Left ventricle myocardium inferior (tissue), 1 donor: ENCODE data around the gene EIF2S2. TPM values are rescaled to one million over a fixed set of nuclear protein-coding genes. Genes with fewer than 3 reads are reported as not detected.
"Not testable (repeated sequence)": the region's sequence is repeated elsewhere in the genome, so short reads cannot be mapped to it uniquely, and the experiment has no call there.

ENCODE experiments used
- DNase-seq: peaks from one replicate; pipeline ENCODE4 v3.0.0-alpha.2; 2020
- H3K27ac ChIP-seq: fragments of 200-600 bp; replicated peaks from 2 replicates; pipeline ENCODE4 v1.8.0; 2021
- H3K27me3 ChIP-seq: fragments of 200-600 bp; 2 replicates; pipeline ENCODE4 v1.8.0; 2021; ENCODE audit warnings: low read depth
- H3K36me3 ChIP-seq: fragments of 200-600 bp; 2 replicates; pipeline ENCODE4 v1.8.0; 2021
- H3K4me1 ChIP-seq: fragments of 200-600 bp; 2 replicates; pipeline ENCODE4 v1.8.0; 2021
- H3K4me3 ChIP-seq: fragments of 200-600 bp; 2 replicates; pipeline ENCODE4 v1.8.0; 2021; ENCODE audit warnings: mild to moderate bottlenecking, moderate library complexity
- H3K9me3 ChIP-seq: fragments of 200-600 bp; replicated peaks from 2 replicates; pipeline ENCODE4 v1.8.0; 2021
- intact Hi-C: fragments of 100-400 bp; cut with micrococcal nuclease; formaldehyde crosslinking; loops from one replicate; pipeline ENCODE4 v1.11.0; 2022
- total RNA-seq: library from RNA; stranded (reverse); fragmentation: NEBNext Ultra II Directional; extraction: Animal tissue kit (Norgen Biotek cat#: 25700); gene quantifications from one replicate; pipeline ENCODE4 v1.2.1, GENCODE V29; 2021
- TF ChIP-seq, protein P1 (sequence below): fragments of 200-600 bp; IDR thresholded peaks from 2 replicates; pipeline ENCODE4 v1.8.0; 2021; ENCODE audit warnings: antibody characterized with exemption, mild to moderate bottlenecking, borderline replicate concordance
- donor health status: DM: no; HTN: yes; CAD: no; lungs with severe emphysema.

The EIF2S2 gene
- total RNA-seq, 1 donor from 2014 or later, result 41.0 TPM

DNA sequence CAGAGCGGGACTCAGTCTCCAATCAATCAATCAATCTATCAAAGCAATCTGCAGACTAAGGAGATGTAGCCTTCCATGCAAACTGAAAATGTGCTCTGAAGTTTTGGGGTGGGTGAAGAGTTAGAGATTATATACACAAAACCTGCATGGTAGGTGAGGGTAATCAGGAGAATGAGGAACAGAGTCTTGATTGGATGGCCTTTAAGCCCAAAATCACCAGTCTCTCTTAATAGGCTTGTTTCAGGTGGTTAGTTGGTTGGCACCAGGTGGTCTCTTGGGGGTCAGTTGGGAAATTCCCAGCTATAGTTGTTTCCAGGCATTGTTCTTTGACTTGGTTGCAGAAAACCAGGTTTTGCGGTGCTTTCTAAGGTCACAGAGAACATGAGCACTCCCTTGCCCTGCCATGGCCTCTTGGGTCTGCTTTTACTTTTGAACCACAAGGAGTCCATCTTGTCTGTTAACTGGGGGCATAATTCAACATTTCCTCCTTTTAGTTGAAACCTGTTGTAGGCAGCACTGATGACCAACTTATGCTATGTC lies 33.3 kb upstream of the EIF2S2 start:
- Histone ChIP-seq H3K9me3 (no peaks in the 10 kb centered on the region), H3K27me3 (no peaks in the 10 kb centered on the region), H3K4me1 (no peaks in the 10 kb centered on the region), H3K36me3 (no peaks in the 10 kb centered on the region), H3K4me3 (no peak overlapping the region), H3K27ac (no peak overlapping the region)
- DNase-seq, result no peak
- intact Hi-C loops, result no loop called here
- TF ChIP-seq, protein P1, sequence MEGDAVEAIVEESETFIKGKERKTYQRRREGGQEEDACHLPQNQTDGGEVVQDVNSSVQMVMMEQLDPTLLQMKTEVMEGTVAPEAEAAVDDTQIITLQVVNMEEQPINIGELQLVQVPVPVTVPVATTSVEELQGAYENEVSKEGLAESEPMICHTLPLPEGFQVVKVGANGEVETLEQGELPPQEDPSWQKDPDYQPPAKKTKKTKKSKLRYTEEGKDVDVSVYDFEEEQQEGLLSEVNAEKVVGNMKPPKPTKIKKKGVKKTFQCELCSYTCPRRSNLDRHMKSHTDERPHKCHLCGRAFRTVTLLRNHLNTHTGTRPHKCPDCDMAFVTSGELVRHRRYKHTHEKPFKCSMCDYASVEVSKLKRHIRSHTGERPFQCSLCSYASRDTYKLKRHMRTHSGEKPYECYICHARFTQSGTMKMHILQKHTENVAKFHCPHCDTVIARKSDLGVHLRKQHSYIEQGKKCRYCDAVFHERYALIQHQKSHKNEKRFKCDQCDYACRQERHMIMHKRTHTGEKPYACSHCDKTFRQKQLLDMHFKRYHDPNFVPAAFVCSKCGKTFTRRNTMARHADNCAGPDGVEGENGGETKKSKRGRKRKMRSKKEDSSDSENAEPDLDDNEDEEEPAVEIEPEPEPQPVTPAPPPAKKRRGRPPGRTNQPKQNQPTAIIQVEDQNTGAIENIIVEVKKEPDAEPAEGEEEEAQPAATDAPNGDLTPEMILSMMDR, result no peak

DNA sequence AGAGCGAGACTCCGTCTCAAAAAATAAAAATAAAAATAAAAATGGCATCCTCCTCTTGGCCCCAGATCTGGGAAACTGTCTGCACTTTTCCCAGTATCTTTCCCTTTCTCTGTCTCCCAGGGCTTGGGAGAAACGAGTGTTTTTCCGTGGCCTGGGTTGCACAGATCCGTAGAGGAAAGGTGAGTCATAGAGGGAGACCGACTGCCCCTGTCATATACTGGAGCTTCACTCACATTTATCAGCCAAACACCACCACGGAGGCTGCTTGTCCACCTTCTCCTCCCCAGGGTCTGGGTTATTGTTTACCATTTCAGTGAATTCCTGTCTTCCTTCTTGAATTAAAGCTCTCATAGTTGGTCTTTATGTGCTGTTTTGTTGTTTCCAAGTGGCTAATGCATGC lies 31.9 kb upstream of the EIF2S2 start:
- no peaks in the 10 kb centered on the region for H3K4me1 ChIP-seq
- intact Hi-C loops, result no loop called here
- no peak overlapping the region for H3K27ac ChIP-seq
- no peak for DNase-seq
- no peaks in the 10 kb centered on the region for H3K9me3 ChIP-seq
- no peaks in the 10 kb centered on the region for H3K36me3 ChIP-seq
- no peak overlapping the region for H3K4me3 ChIP-seq
- TF ChIP-seq, protein P1, result no peak
- no peaks in the 10 kb centered on the region for H3K27me3 ChIP-seq

DNA sequence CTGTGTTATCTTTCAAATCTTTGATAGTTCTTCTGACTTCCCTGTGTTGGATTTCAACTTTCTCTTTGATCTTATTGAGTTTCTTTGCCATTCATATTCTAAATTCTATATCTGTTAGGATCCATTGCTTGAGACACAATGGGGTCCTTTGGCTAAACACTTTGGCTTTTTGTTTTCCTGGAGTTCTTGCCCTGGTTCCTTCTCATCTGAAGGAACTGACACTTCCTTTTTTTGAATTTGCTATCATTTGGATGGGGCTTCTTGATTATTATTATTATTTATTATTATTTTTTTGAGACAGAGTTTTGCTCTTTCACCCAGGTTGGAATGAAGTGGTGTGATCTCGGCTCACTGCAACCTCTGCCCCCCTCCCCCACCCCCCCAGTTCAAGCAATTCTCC lies 30.1 kb upstream of the EIF2S2 start:
- DNase-seq, result no peak
- TF ChIP-seq, protein P1, result no peak
- no peak overlapping the region for H3K27ac ChIP-seq
- H3K9me3 ChIP-seq, result no peaks in the 10 kb centered on the region
- no peak overlapping the region for H3K4me3 ChIP-seq
- intact Hi-C loops, result no loop called here
- H3K27me3 ChIP-seq, result no peaks in the 10 kb centered on the region
- H3K36me3 ChIP-seq, result no peaks in the 10 kb centered on the region
- no peaks in the 10 kb centered on the region for H3K4me1 ChIP-seq

DNA sequence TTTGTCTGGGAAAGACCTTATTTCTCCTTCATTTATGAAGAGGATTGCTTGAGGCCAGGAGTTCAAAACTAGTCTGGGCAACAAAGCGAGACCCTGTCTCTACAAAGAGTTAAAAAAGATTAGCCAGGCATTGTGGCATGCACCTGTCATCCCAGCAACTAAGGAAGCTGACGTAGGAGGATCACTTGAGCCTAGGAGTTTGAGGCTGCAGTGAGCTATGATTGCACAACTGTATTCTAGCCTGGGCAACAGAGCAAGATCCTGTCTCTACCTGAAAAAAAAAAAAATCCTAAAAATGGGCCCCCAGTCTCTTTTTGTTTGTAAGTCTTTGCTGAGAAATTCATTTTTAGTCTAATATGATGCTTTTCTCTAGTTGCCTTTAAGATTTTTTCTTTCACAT lies 29.2 kb upstream of the EIF2S2 start:
- DNase-seq, result no peak
- Histone ChIP-seq H3K4me3 (no peak overlapping the region), H3K27me3 (no peaks in the 10 kb centered on the region), H3K36me3 (no peaks in the 10 kb centered on the region), H3K9me3 (no peaks in the 10 kb centered on the region), H3K27ac (no peak overlapping the region), H3K4me1 (no peaks in the 10 kb centered on the region)
- intact Hi-C loops, result no loop called here
- TF ChIP-seq, protein P1, result no peak

DNA sequence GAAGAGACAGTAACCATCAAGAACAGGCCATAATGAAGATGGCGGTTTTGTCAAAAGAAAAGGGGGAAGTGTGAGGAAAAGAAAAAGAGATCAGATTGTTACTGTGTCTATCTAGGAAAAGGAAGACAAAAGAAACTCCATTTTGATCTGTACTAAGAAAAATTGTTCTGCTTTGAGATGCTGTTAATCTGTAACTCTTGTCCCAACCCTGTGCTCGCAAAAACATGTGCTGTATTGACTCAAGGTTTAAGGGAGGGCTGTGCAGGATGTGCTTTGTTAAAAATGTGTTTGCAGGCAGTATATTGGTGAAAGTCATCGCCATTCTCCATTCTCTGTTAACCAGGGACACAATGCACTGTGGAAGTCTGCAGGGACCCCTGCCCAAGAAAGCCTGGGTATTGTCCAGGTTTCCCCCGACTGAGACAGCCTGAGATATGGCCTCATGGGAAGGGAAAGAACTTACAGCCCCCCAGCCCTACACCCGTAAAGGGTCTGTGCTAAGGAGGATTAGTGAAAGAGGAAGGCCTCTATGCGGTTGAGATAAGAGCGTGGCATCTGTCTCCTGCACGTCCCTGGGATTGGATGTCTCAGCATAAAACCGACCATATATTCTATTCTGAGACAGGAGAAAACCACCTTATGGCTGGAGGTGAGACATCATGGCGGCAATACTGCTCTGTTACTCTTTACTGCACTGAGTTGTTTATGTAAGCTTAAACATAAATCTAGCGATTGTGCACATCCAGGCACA lies 23.7 kb upstream of the EIF2S2 start:
- H3K4me3 ChIP-seq, H3K27ac ChIP-seq, intact Hi-C loops, DNase-seq, H3K27me3 ChIP-seq, H3K36me3 ChIP-seq, H3K4me1 ChIP-seq, H3K9me3 ChIP-seq: not testable (repeated sequence)

DNA sequence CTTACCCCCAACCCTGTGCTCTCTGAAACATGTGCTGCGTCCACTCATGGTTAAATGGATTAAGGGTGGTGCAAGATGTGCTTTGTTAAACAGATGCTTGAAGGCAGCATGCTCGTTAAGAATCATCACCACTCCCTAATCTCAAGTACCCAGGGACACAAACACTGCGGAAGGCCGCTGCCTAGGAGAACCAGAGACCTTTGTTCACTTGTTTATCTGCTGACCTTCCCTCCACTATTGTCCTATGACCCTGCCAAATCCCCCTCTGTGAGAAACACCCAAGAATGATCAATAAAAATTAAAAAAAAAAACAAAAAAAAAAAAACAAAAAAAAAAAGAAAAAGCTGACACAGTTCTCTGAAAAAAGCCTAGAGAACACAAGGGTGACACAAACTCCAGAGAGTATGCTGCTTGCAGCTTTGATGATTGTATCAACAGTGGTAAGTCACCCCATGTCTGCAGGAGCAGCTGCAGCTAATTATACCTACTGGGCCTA lies 21.4 kb upstream of the EIF2S2 start:
- H3K27me3 ChIP-seq, intact Hi-C loops: not testable (repeated sequence)

DNA sequence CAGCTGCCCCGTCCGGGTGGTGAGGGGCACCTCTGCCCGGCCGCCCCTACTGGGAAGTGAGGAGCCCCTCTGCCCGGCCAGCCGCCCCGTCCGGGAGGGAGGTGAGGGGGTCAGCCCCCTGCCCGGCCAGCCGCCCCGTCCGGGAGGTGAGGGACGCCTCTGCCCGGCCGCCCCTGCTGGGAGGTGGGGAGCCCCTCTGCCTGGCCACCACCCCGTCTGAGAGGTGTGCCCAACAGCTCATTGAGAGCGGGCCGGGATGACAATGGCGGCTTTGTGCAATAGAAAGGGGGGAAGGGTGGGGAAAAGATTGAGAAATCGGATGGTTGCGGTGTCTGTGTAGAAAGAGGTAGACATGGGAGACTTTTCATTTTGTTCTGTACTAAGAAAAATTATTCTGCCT lies 20.9 kb upstream of the EIF2S2 start:
- H3K27ac ChIP-seq, H3K27me3 ChIP-seq, H3K4me1 ChIP-seq, H3K9me3 ChIP-seq, intact Hi-C loops, DNase-seq, H3K36me3 ChIP-seq, H3K4me3 ChIP-seq: not testable (repeated sequence)

More for the DNA sequence above, 21.4 kb upstream of the EIF2S2 start:
- H3K9me3 ChIP-seq, DNase-seq, H3K36me3 ChIP-seq, H3K4me1 ChIP-seq, H3K27ac ChIP-seq, H3K4me3 ChIP-seq: not testable (repeated sequence)

DNA sequence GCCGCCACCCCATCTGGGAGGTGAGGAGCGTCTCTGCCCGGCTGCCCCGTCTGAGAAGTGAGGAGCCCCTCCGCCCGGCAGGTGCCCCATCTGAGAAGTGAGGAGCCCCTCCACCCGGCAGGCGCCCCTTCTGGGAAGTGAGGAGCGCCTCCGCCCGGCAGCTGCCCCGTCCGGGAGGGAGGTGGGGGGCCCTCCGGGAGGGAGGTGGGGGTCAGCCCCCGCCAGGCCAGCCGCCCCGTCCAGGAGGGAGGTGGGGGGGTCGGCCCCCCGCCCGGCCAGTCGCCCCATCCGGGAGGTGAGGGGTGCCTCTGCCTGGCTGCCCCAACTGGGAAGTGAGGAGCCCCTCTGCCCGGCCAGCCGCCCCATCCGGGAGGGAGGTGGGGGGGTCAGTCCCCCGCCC lies 20.4 kb upstream of the EIF2S2 start:
- H3K27me3 ChIP-seq, H3K4me3 ChIP-seq, H3K4me1 ChIP-seq, H3K36me3 ChIP-seq, H3K9me3 ChIP-seq, DNase-seq, intact Hi-C loops, H3K27ac ChIP-seq: not testable (repeated sequence)
